NCI-H2196 (cell line): ENCODE data around the gene CCDC148.

ENCODE experiments used
- DNase-seq: peaks from one replicate; lab custom pipeline; 2025; ENCODE audit not compliant: unreplicated experiment; lab: John Stamatoyannopoulos, UW

Gene CCDC148

DNA sequence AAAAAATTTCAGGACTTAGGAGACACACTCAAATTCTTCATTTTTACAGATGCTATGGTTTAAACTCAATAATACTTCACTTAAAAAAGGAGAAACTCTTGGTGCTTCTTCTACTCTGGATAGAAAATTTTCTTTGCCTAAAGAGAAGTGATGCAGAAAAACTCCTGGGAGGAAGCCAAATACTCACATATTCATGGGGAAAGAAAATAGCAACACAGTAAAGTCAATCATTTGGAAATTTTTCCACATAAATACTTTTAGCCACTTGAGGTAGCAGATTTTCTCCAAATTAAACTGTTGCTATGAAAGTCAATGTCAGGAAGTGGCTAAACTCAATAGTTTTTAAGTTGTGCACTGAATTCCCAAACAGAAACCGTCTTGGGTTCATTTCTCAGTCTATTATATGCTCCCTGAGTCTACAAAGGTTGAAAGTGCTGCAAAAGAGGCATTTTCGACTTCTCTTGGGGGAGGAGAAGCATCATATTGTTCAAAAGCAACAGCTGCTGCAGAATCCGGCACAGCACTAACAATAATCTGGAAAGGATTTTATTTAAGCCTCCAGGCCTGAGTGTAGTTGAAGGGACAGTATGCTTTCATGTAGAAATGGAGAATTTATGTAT lies 273.8 kb downstream of the CCDC148 start:
- no peak for DNase-seq

DNA sequence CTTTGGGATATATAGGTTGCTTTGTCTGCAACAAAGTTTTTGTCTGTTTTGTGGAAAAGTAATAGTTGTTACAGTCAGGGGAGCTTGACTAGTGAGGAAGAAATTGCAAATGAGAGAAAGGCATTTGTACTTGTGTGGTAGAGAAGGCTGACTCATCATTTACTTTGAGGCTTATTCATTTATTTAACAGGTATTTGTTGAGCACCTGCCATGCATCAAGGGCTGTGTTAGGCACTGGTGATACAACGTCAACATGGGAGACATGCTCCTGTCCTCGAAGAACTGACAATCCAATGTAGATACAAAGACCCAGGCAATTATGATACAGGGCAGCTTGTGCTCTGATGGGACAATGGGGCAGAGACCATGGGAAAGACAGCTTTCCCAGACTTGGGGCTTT lies 275.4 kb downstream of the CCDC148 start:
- DNase-seq: no peak

DNA sequence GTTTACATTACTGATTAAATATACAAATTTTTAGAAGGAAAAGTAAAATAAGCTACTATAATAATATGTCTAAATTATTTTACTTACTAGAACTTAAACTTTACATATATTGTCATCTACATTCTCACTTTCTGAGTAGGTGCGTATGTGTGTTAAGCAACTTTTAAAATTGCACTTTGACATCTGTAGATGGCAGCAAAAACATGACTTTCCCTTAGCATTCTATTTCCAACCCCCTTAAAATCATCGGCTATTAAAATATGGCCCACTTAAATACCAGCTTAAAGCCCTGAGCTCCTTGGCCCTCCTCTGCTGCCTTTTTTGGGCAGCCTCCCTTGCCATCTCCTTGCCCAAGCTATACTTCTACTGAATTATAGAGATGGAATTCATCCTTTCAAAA lies 276.9 kb downstream of the CCDC148 start:
- no peak for DNase-seq

DNA sequence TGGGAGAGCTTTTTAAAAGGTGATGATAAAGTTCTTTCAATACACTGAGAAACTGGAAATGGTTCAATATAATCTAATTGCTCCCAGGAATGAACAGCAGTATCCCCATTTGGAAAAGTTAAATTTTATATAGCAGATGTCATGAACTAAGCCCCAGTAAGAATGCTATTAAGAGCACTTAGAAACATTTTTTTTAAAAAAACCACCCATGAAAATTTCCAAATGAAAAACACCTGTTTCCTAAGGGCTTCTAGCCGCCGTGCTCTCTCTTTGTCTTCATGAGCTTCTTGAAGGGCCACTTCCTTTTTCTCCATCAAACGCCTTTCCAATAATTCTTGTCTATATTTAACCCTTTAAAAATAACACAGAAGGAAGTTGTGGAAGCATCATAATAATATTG lies 277.9 kb downstream of the CCDC148 start:
- no peak for DNase-seq

DNA sequence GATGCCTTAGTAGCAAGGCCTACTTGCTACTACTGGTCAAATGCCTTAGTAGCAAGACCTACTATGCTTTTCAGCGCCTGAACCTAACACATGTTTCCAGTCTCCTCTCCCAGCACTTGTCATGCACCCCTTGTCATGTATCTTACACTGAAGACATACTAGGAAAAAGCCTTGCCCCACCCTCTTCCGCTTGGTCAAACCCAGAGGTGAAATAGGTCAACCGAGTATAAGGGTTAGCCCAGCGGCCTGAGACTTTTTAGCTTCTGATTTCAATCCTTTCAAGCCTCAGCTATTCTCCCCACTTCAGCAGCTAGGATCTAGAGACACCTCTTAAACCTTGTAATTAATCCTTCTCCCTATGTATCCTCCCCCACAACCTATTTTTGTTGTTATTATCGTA lies 281.6 kb downstream of the CCDC148 start:
- DNase-seq: no peak

DNA sequence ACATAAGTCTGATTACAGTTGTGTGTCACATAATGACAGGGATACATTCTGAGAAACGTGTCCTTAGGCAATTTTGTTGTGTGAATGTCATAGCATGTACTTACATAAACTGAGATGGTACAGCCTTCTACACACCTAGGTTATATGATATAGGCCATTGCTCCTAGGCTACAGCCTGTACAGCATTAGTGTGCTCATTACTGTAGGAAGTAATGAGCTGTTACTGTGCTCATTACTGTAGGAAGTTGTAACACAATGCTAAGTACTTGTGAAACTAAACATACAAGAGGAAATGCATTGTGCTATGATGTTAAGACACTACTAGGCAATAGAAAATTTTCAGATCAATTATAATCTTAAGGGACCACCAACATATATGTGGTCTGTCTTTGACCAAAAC lies 282.1 kb downstream of the CCDC148 start:
- DNase-seq: no peak

DNA sequence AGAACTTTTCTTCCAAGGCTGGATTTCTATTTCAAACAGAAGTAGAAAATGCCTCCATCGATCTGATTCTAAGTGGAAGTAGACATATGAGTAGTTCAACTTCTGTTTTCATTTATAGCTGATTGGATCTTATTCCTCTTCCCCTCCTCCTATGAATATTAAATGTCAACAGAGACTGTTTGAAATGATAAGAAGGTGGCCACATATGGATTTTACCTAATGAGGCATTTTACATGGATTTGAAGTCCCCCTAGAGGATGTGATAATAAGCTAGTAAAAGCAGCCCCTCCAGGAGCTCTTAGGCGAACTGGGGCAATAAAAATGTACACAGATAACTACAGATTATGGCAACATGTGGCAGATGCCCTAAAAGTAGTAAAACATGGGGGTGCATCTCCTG lies 283.8 kb downstream of the CCDC148 start:
- DNase-seq: no peak

DNA sequence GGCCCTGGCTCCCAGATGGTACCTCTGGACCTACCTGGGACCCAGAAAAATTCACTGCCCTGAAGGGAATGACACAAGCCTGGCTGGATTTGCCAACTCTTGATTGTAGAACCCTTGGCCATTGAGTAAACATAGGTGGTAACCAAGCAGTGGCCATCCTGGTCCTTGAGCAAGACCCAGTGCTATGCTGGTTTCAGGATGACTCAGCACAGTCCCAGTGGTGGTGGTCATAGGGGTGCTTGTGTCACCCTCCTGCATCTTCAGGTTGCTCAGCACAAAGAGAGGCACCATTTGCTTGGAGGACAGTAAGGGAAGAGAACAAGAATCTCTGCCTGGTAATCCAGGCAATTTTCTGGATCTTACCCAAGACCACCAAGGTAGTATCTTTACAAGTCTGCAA lies 302.0 kb downstream of the CCDC148 start:
- DNase-seq: no peak

DNA sequence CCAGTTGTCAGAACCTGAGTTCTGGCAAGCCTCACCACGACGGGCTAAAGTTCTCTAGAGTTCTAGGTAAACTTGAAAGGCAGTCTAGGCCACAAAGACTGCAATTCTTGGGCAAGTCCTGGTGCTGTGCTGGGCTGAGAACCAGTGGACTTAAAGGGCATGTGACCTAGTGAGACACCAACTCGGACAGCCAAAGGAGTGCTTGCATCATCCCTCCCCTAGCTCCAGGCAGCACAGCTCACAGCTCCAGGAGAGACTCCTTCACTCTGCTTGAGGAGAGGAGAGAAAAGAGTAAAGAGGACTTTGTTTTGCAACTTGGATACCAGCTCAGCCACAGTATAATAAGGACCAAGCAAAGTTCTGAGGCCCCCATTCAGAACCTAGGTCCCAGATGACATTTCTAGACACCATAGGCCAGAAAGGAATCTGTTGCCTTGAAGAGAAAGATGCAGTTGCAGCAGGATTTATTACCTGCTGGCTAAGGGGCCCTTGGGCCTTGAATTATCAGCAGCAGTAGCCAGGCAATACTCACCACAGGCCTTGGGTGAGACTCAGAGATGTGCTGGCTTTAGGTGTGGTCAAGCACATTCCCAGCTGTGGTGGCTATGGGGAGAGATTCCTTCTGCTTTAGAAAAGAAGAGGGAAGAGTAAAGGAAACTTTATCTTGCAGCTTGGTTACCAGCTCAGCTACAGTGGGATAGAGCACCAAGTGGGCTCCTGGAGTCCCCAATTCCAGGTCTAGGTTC lies 303.1 kb downstream of the CCDC148 start:
- DNase-seq: no peak

DNA sequence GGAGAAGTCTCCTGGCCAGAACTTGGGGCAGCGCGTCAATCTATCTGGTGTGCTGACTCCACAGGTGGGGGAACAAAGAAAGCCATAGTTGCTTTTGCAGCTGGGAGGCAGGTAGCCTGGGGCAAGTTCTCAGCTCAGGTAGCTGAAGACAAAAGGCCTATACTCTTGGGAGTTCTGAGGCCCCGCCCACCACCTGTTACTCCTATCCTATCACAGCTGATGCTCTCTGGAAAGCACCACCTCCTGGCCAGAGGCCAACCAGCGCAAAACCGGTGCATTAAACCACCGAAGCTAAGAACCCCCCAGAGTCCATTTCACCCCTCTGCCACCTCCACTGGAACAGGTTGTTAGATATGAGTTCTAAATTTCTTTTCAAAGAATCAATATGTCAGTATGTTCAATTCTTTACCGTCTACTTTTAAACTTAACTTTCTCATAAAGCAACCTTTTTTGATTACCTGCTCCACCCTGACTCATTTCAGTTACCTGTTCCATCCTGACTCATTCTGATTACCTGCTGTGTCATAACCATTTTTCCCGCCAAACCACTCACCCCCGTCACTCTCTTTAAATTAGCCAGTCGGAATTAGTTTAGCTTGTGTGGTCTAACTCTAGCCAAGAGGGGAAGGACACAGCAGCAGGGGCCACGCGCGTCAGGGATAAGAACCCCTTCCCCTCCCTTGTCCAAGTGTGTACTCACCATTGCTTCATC lies 311.5 kb downstream of the CCDC148 start:
- no peak for DNase-seq

DNA sequence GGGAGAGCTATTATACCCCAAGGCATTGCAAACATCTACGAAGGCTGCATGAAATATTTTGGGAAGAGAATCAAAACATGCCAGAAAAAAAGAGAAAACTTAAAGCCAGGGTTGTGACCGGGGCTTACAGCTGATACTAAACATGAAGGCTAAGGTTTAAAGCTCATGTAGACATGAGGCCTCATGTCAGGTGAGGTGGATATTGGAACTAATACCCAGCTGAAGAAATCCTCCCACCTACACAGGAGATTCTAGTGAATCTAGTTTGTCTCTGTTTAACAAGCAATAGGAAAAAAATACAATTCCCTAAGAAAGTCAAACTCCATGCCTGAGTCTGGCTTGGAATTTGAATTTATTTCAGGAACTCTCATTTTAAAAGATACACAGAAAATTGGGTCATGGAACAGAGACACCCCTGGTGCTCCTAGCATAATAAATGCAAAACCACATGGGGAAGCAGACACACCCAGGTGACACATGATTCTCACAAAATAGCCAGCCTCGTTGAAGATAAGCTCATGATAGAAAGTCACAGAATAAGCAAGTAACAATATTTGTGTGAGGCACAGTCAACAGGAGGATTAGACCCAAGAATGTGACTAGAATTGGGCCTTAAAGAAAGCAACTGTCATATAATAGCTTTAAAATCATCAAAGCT lies 312.7 kb downstream of the CCDC148 start:
- DNase-seq: no peak

DNA sequence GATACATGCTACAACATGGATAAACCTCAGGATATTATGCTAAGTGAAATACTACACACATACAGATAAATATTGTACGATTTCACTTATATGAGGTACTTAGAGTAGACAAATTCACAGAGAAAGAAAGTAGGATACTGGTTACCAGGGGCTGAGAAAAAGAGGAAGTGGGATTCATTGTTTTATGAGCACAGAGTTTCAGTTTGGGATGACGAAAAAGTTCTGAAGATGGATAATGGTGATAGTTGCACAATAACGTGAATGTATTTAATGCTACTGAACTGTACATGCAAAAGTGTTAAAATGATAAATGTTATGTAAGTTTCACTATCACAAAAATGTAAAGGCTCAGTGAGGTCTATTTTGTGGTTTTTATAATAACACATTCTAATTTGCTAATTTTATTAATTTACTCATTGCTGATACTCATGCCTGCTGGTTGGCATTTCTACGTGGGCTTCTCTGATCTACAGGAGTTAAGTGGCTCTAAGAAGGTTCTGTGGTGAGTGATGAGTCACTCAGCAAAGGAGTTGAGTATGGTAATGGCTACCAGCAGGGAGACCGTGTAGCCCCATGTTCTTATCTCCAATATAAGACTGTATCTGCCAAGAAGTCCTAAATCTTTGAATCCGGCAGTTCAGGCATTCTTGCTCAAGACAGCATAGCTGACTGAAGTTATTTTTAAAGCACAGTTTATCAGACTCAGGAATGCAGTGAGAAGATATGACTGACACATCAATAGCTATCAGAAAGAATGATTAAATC lies 313.8 kb downstream of the CCDC148 start:
- no peak for DNase-seq

DNA sequence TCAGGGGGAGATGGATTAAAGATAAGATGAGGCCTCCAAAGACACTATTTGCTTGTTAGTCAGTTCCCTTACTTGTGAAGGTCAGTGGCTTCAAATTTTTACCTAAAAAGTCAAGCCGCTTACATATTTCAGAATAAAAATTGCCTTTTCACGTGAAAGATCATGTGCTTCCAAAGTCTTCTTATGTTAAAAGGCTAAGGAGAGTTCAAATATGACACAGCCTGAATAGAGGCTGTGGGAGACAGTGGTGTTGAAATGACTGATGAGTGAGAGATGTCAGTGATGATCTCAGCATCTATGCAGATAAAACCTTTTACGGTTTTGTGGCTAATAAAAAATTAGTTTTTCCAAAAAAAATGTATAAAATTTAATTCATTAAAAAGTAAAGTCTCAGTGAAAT lies 314.4 kb downstream of the CCDC148 start:
- DNase-seq: no peak

DNA sequence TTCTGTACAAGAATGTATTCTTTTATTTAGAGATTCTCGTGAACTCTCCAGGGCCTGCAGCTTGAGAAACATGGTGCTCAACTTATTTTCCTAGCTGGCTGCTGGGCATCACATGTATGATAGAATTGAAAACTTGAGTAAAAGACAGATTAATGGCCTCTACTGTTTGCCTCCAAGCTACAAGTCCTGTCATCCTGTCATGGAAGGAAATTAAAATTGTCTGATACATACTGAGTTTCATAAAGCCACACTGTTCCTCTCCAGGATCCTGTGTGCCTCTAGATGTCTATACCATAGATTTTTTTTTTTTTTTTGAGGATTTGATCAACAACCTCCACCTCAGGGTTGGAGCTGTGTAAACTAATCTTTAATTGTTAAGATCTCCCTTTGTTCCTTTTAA lies 316.4 kb downstream of the CCDC148 start:
- DNase-seq: no peak

DNA sequence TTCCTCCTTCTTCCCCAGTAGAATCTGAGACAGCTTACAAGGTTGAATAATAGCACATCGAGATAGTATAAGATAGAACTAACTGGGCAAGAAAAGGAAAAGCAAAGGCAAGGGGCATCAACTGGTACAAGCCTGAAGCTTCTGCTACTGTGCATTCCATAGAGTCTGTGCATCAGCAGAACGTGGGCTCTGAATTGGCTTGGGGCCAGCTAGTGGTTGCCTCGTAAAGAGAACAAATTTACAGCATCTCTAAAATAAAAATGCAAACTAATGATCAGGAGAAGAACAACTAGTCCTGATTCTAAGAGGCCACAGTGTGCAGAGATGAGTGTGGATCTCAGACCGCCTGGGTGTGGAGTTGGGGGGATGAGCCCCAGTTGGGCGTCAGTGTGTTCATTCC lies 318.3 kb downstream of the CCDC148 start:
- DNase-seq: no peak

DNA sequence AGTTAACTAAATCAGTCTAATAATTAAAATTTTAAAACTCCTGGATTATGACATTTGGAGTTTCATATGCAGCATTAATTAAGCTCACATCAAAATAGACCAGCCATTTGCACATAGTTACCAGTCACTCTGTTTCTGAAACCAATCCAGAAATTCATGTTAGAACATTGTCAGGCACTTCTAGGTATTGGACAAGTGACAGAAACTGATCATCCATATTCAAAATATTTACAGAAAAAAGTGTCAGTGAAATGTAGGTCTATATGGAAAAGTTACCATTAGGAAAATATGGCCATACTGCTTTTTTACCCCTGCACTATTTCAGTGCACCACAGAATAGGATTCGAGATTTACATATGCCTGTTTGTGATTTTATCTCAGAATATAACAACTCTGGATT lies 321.5 kb downstream of the CCDC148 start:
- DNase-seq: no peak

DNA sequence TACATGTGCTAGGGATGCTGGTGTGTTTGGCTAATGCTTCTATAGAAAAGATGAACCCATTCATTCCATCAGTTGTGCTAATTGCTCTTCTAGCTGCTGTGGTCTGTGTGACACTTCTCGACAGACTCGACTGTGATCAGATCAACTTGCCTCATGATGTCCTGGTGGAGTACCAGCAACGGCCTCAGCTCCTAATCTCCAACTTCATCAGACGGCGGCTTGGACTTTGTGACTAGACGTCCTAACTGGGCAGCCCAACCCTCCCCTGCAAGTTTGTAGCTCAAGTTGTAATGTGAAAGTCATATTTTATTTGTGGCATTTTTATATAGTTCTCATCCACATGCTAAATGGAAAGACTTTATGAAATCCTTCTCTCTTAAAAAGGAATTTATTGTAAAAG lies 321.9 kb downstream of the CCDC148 start:
- no peak for DNase-seq

DNA sequence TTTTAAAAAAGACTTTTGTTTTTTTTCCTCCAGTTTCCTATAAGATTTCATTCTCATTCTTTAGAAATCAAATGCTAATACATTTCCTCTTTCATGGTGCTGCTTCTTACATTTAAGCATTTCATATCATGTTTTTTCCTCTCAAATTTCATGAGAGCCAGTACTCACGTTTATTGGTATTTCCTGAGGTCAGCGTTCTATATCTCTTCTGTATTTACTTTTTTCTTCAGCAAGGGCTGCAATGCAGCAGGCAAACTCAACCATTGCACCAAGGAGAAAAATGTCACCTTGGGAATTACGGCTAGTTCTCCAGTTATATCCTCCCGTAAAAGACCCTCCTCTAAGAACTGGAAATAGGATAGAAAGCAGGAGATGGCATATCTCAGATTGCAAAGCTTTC lies 322.5 kb downstream of the CCDC148 start:
- no peak for DNase-seq

DNA sequence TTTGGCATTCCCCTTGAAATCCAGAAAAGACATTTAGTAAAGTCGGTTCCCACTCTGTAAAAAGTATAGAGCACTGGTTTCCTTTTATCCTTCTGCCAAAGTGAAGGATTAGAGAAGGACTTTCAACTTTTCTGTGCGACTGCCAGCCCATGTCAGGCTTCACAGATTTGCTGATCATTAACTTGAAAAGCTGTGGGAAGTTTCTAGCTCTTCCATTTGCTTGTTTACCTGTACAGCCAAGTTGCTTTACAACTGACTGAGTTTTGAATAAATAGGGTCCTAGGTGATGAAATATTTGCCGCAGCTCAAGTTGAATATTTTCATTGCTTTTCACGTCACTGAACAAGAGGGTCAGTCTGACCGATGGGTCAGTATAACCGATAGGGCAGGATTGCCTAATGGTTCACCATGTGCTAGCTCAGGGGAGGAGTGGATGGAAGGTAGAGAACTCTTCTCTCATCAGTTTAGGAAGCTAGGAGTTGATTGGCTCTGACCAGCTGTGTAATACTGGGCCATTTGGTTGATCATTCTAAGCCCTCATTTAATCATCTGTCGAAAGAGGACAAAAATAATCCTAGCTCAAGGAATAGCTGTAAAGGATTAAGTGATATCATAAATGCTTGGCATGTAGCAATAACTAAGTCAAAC lies 324.5 kb downstream of the CCDC148 start:
- DNase-seq: no peak

DNA sequence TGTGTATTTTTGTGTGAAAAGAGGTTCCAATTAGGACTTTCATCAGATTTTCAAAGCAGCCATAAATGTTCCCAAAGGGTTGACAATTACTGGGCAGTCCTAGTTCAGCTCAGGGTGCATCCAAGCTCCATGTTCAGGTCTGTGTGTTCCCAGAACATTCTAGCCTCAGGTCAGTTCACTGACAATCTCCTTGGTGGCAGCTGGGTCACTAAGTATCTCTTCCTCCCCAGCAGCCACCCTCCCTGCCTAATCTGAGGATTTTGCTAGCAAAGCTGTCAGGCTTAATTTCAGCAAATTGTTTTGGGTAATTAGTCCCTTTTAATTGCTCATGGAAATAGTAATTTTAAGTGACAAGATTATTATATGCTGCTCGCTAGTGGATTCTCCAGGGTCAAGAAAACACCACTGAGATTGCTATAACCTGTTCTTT lies 325.1 kb downstream of the CCDC148 start:
- DNase-seq: no peak
